Activated CD8-positive, alpha-beta T cell treated with anti-CD3 and anti-CD28 coated beads for 36 hours (primary cell): ENCODE measurements around the gene DMRT1. TPM values are rescaled to one million over a fixed set of nuclear protein-coding genes. Genes with fewer than 3 reads are reported as not detected.
"Not testable (repeated sequence)": the region's sequence is repeated elsewhere in the genome, so short reads cannot be mapped to it uniquely, and the experiment has no call there.

Experiments
- ATAC-seq: fragments of 200-7000 bp; cut with Tn5 transposase; one replicate; pipeline ENCODE4 v1.10.0; 2021; ENCODE audit warnings: mild to moderate bottlenecking, moderate library complexity
- CTCF ChIA-PET: fragments of 350-600 bp; sonication (Branson Sonifier 250); formaldehyde crosslinking; loops from one replicate; lab custom pipeline; 2021; ENCODE audit warnings: antibody characterized with exemption; lab: Charles Lee
- POLR2A ChIA-PET: fragments of 350-600 bp; sonication (Branson Sonifier 250); formaldehyde crosslinking; loops from one replicate; lab custom pipeline; 2021; ENCODE audit warnings: antibody characterized with exemption; lab: Charles Lee
- DNase-seq: peaks from one replicate; pipeline ENCODE4 v3.0.0-alpha.2; 2020
- H3K27ac Mint-ChIP-seq: one replicate; pipeline ENCODE4 v1.8.0; 2021; ENCODE audit warnings: mild to moderate bottlenecking, mixed read lengths
- H3K27me3 Mint-ChIP-seq: one replicate; pipeline ENCODE4 v1.8.0; 2021; ENCODE audit warnings: mixed read lengths
- H3K36me3 Mint-ChIP-seq: one replicate; pipeline ENCODE4 v1.8.0; 2021; ENCODE audit warnings: low read depth, mixed read lengths
- H3K4me1 Mint-ChIP-seq: one replicate; pipeline ENCODE4 v1.8.0; 2021; ENCODE audit warnings: low read depth, mixed read lengths
- H3K4me3 Mint-ChIP-seq: one replicate; pipeline ENCODE4 v1.8.0; 2021; ENCODE audit warnings: mild to moderate bottlenecking, moderate library complexity, mixed read lengths
- H3K9me3 Mint-ChIP-seq: one replicate; pipeline ENCODE4 v1.8.0; 2021; ENCODE audit warnings: mixed read lengths
- CTCF ChIP-seq: fragments of 200-600 bp; IDR thresholded peaks from one replicate; pipeline ENCODE4 v1.8.0; 2022; ENCODE audit warnings: antibody characterized with exemption, mild to moderate bottlenecking
- intact Hi-C: fragments of 100-400 bp; cut with micrococcal nuclease; formaldehyde crosslinking; loops from one replicate; pipeline ENCODE4 v1.10.0; 2022
- total RNA-seq, 2 experiments: library from RNA; stranded (reverse); gene quantifications; one replicate each; pipeline ENCODE4 v1.2.3, GENCODE V29; 2021

Gene DMRT1
- total RNA-seq, 2 experiments from 2014 or later = not detected

- peak; percentile 86 for TF ChIP-seq CTCF
- CTCF ChIA-PET = interaction anchor here (0.9 to 3.9 kb wide), 6 partner anchors 11 to 105 kb away, joined by 5 to 24 read pairs (median 7); no protein-coding TSS in a partner anchor
- intact Hi-C loops, H3K9me3 Mint-ChIP-seq, POLR2A ChIA-PET, ATAC-seq, H3K36me3 Mint-ChIP-seq, H3K4me3 Mint-ChIP-seq, DNase-seq, H3K27me3 Mint-ChIP-seq, H3K4me1 Mint-ChIP-seq, H3K27ac Mint-ChIP-seq: not testable (repeated sequence)
Observed at GRCh38 chr9:998299-999110, 157.0 kb downstream of the DMRT1 start.

- intact Hi-C loops = loop anchor here (10.0 kb wide), 1 partner anchor 387 kb away; no protein-coding TSS in a partner anchor
- no peaks in the 10 kb centered on the region for H3K36me3 Mint-ChIP-seq
- TF ChIP-seq CTCF = no peak
- peaks cover 14% of the 10 kb centered on the region for H3K27me3 Mint-ChIP-seq
- CTCF ChIA-PET = interaction anchor here (3.9 kb wide), 1 partner anchor 108 kb away, joined by 24 read pairs; no protein-coding TSS in a partner anchor
- no peak overlapping the region for H3K4me3 Mint-ChIP-seq
- ATAC-seq (no peak), DNase-seq (no peak)
- POLR2A ChIA-PET = no interaction called here
- no peaks in the 10 kb centered on the region for H3K9me3 Mint-ChIP-seq
- no peak overlapping the region for H3K27ac Mint-ChIP-seq
- H3K4me1 Mint-ChIP-seq = peaks cover 3% of the 10 kb centered on the region
Observed at GRCh38 chr9:1001838-1002237, 160.3 kb downstream of the DMRT1 start.

GRCh38 chr9:1002678-1003077 lies 161.2 kb downstream of the DMRT1 start:
- Mint-ChIP-seq H3K4me1 (peaks cover 3% of the 10 kb centered on the region), H3K36me3 (no peaks in the 10 kb centered on the region), H3K27me3 (peaks cover 22% of the 10 kb centered on the region), H3K4me3 (no peak overlapping the region), H3K9me3 (no peaks in the 10 kb centered on the region), H3K27ac (no peak overlapping the region)
- no peak for TF ChIP-seq CTCF
- ATAC-seq (no peak), DNase-seq (no peak)
- intact Hi-C loops = loop anchor here (10.0 kb wide), 1 partner anchor 388 kb away; no protein-coding TSS in a partner anchor
- ChIA-PET CTCF (interaction anchor here (1.8 kb wide), 1 partner anchor 109 kb away, joined by 12 read pairs; no protein-coding TSS in a partner anchor), POLR2A (no interaction called here)

GRCh38 chr9:1005043-1005667 lies 163.7 kb downstream of the DMRT1 start:
- no peaks in the 10 kb centered on the region for H3K36me3 Mint-ChIP-seq
- peak; percentile 43 for TF ChIP-seq CTCF
- peak; percentile 35 for ATAC-seq
- ChIA-PET CTCF (interaction anchor here (0.6 to 2.1 kb wide), 10 partner anchors 67 to 664 kb away, joined by 3 to 17 read pairs (median 3); no protein-coding TSS in a partner anchor), POLR2A (no interaction called here)
- H3K27ac Mint-ChIP-seq = no peak overlapping the region
- H3K27me3 Mint-ChIP-seq = peaks cover 35% of the 10 kb centered on the region
- H3K9me3 Mint-ChIP-seq = no peaks in the 10 kb centered on the region
- intact Hi-C loops = loop anchor here (5.0 to 10.0 kb wide), 2 partner anchors 113 to 390 kb away; no protein-coding TSS in a partner anchor
- H3K4me1 Mint-ChIP-seq = peaks cover 3% of the 10 kb centered on the region
- DNase-seq = peak; percentile 38
- H3K4me3 Mint-ChIP-seq = no peak overlapping the region
